ENCODE data around the gene ATRAID.
"Not testable (repeated sequence)": the region's sequence is repeated elsewhere in the genome, so short reads cannot be mapped to it uniquely, and the experiment has no call there.

ATRAID gene, protein sequence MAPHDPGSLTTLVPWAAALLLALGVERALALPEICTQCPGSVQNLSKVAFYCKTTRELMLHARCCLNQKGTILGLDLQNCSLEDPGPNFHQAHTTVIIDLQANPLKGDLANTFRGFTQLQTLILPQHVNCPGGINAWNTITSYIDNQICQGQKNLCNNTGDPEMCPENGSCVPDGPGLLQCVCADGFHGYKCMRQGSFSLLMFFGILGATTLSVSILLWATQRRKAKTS

DNA sequence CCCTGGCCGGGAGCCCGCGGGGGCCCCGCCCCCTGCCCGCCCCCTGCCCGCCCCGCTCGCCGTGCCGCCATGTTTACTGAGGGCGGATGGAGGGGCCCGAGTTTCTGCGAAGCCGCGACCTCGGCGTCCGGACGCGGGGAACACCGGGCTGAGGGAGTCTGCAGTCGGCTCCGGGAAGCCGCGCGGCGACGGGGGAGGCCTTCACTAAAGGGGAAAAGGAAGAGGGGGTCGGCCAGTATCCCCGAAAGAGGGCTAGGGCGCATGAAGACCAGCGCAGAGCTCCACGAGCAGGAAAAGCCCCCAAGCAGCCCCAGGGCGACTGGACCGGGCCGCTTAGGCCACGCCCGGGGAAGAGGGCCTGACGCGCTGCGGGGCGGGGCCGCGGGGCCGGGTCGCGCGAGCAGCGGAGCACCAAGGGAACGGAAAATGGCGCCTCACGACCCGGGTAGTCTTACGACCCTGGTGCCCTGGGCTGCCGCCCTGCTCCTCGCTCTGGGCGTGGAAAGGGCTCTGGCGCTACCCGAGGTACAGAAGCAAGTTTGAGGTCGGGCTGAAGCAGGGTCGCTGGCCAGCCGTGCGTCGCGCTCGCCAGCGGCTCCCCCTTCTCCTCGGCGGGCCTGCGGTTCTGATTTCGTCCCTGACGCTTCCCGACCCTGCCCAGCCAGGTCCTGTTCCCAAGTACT is at the start of gene ATRAID, which contains the start of gene SLC5A6:
ATRAID (plus strand) TSS at position 99 of the 683 bp plus-strand sequence; CDS start at position 427, 328 bp downstream.
SLC5A6 (minus strand) TSS at position 326 of the 683 bp plus-strand sequence. CDS start 4,618 bp downstream, outside the sequence.
- DNase-seq (ENCODE audit: low spot score): peak; percentile 97

DNA sequence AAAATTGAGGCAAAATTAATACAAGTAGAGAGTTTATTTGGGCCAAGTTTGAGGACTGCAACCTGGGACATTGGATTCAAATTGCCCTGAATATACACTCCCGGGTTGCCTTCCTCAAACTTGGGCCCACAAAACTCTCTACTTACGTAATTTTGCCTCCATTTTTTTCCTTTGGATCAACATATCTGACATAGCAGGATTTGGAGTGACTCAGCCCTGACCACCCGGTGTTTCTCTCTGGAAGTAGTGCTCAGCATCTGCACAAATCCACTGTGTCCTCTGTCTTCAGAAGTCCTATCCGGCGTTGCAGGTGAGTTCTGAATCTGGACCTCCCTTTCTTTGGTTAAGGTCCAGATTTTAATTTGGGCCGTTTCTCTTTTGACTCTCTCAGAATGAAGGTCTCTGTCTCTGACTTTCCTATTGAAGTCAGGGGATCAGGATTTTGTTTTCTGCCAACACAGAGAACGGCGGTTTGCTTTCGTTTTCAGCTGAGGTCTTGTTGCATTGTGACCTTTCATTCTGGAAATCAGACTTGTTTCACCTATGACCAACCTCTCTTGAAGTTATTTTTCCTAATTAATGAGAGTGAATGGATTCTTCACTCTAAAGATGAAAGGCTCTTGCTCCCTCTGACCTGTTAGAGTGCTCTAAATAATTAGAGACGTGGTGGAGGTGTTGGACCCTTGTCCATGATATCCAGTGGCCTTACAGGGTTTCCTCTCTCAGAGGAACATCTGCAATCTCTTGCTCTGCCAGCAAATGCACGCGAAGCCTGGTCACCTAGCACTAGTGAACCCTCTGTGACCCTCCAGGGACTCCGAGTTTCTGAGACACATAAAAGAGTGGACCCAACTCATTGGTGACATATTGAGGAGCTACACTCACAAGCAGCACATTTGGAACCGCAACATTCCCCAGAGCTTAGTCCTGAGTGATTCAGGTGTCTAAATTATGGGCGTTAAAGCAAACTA is 49.4 kb upstream of the ATRAID start:
- DNase-seq (ENCODE audit: low spot score): peak; percentile 47

DNA sequence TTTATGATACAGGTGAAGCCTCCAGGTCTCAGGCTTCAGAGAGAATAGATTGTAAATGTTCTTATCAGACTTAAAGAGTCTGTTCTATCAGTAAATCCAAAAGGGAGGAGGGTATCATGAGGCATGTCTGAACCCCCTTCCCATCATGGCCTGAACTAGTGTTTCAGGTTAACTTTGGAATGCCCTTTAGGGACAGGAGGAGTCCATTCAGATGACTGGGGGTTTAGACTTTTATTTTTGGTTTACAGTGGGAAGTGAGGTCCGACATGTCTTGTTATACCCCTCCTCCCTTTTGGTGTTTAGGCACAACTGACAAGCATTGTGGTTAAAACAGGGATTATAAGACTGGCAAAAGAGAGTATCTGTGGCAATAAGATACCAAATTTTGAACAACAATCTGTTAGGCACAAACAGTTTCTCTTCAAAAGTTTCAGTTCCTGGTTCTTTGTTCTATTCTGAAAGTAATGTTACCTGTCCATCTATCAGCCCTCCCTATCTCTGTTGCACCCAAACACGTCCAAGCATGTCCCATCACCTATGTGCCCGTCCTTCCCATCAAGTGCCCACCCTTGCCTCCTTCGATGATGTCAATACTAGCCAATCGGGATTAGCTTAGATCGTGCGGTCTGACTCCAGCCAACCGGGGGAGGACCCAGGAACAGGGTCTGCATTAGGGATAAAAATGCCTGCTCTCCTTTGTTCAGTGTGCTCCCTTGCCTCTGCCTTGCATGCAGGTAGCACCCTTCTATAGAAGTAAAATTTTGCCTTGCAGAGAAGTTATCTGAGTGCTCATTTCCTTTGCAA is 46.7 kb upstream of the ATRAID start:
- DNase-seq (ENCODE audit: low spot score): no peak

DNA sequence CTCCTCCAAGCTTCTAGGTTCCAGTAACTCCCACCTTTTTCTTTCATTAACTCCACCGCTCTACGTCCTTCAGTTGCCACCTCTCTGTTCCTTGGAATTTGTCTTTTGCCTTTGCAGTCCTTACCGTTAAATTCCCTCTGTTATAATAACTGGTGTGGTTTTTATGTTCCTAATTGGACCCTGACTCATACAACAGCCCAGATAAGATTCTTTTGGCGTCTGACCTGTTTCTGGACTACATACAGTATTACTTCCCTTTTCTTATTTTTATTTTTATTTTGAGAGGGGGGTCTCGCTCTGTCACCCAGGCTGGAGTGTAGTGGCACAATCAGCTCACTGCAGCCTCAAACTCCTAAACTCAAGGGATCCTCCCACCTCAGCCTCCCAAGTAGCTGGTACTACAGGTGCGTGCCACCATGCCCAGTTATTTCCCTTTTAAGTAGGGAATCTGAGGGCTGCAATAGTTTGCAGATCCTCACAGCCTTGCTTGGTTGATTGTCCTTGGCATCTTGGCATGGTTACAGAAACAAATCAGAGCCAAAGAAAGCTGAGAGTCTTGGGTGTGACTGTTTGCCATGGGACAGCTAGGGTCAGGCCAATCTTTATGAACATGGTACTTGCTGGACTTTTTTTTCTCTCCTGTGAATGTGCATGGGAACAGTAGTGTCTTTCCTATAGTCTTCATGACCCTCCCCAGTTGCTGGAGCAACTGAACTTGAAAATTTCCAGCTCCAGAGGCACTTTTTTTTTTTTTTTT is 41.1 kb upstream of the ATRAID start:
- DNase-seq (ENCODE audit: low spot score): no peak

DNA sequence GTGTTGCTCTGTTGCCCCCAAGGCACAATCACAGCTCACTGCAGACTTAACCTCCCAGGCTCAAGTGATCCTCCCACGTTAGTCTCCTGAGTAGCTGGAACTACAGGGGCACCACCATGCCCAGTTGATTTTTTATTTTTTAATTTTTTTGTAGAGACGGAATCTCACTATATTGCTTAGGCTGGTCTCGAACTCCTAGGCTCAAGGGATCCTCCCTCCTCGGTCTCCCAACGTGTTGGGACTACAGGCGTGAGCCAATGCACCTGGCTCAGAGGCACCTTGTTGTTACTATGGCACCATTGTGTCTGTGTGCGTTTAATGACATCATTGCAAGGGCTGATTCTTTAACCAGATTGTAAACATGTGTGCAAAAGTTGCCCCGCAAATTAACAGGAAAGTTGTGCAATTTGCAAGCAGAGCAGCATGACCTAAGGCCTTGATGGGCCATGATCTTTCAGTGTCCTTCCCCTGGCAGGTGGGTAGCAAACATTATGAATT is 40.4 kb upstream of the ATRAID start:
- no peak for DNase-seq (ENCODE audit: low spot score)

DNA sequence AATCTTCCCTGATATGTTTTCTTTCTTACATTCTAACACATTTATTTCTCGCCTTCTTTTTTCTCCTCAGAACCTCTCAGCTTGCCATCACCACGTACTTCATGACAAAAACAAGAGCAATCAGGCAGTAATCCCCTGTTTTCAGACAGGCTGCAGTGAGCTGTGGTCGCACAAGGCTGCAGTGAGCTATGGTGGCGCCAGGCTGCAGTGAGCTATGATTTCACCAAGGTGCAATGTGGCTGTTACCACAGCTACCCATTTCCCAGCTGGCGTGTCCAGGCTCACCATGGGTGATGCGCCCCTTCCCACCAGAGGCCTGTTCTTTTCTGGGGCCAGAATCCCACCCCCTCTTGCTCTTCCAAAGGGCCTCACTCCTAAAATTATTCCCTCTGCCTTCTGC is 37.2 kb upstream of the ATRAID start:
- DNase-seq (ENCODE audit: low spot score): no peak

DNA sequence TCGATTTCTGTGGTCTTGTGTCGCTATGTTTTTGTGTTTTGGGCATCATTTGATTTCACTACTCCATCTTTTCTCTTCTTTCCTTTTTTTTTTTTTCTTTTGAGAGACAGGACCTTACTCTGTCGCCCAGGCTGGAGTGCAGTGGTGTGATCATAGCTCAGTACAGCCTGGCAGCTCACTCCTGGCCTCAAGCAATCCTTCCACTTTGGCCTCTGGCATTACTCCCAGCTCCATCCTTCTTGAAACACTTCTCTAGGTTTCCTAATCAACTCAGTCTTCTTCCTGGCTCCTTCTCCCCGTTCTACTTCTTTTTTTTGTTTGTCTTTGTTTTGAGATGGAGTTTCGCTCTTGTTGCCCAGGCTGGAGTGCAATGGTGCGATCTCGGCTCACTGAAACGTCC is 36.5 kb upstream of the ATRAID start:
- no peak for DNase-seq (ENCODE audit: low spot score)

DNA sequence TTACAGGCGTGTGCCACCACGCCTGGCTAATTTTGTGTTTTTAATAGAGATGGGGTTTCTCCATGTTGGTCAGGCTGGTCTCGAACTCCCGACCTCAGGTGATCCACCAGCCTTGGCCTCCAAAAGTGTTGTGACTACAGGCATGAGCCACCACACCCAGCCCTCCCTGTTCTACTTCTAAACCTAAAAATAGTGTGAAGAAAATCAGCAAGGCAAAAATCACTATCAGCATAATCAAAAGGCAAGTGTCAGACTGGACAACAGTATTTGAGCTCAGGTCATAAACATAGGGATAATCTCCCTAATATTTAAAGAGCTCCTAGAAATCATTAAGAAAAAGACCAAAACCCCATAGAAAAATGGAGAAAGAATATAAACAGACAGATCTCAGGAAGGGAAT is 36.1 kb upstream of the ATRAID start:
- DNase-seq (ENCODE audit: low spot score): not testable (repeated sequence)

DNA sequence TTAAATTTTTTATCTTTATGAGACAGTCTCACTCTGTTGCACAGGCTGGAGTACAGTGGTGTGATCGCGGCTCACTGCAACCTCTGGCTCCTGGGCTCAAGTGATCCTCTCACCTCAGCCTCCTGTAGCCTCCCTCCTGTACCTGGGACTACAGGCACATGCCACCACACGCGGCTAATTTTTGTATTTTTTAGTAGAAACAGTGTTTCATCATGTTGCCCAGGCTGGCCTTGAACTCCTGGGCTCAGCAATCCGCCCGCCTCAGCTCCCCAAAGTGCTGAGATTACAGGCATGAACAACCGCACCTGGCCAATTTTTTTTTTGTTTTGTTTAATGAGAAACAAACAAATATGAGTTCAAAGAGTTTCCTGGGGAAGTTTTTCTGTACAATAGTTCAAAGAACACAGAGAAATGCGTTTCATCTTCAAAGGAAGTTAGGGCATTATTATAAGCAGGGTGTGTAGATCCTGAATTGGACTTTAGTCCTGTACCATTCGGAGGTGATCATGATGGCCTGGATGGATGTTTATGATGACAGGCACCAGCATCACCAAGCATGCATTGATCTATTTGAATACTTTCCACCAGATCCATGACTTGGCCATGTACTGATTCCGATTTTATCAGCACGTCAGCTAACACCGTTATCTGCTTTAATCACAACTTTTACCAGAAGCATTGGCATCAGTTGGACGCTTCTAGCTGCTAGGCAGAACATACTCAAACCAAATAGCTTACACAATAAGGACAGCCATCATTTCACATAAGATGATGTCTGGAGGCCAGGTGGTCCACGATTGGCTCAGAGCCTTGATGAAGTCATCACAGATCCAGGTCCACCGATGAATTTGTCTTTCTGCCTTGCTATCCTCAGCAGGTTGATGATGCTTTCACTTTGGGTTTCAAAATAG is 34.1 kb upstream of the ATRAID start:
- no peak for DNase-seq (ENCODE audit: low spot score)

DNA sequence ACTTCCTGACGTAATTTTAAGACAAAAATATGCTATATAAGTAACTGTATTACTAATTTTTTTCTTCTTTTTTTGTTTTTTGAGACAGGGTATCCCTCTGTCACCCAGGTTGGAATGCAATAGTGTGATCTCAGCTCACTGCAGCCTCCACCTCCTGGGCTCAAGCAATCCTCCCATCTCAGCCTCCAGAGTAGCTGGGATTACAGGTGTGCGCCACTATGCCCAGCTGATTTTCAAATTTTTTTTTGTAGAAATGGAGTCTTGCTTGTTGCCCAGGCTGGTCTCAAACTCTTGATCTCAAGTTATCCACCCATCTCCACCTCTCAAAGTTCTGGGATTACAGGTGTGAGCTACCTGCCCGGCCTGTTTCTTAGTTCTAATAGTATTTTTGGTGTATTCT is 33.4 kb upstream of the ATRAID start:
- no peak for DNase-seq (ENCODE audit: low spot score)

DNA sequence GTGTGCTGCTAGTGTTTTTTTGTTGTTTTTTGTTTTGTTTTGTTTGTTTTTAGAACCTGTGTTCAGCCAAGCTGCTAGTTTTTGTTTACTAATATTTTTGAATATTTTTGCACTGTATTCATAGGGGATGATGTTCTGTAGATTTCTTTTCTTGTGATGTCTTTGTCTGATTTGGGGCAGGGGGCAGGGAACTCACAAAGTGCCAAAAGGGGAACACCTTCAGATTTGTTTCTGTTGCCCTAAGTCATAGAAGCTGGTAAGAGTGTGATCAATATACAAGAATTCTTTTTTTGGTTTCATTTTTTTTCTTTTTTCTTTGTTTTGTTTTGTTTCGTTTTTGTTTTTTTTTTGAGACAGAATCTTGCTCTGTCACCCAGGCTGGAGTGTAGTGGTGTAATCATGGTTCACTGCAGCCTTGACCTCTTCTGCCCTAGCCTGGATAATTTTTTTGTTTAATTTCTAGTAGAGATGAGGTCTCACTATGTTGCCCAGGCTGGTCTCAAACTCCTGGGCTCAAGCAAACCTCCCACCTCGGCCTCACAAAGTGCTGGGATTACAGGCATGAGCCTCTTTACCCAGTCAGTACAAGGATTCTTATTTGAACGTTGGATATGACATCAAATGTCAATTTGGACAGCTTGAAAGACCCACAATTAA is 32.4 kb upstream of the ATRAID start:
- DNase-seq (ENCODE audit: low spot score): no peak

DNA sequence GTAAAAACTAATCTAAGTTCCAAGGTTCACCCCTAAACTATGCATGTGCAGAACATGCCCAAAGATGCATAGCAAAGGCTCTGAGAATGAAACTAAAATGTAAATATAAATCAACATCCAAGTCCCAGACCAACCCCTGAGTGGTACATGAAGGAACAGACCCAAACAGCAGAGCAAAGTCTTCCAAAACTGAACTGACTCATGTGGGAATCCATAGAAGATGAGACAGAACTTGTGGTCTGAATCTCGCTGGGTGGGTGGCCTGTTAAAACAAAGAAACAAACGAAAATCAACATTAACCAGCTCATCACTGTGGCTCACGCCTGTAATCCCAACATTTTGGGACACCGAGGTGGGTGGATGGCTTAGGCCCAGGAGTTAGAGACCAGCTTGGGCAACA is 29.5 kb upstream of the ATRAID start:
- DNase-seq (ENCODE audit: low spot score): no peak

DNA sequence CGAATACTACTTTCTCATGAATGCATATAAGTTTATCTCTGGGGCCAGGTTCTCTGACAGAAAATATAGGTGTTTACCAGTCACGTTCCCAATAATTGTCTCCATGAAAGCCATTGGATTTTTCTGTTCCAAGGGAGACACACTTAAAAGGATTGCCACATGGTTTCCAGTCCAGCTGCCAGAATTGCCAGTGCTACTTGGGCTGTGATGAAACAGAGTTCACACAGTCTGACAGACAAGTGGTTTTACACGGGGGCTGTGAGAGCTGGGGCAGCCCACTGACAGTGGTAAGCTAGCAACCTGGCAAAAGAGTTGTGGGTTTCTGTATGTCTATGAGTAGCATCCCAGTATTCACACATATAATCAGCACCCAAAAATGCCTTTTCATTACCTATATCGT is 27.7 kb upstream of the ATRAID start:
- DNase-seq (ENCODE audit: low spot score): no peak

DNA sequence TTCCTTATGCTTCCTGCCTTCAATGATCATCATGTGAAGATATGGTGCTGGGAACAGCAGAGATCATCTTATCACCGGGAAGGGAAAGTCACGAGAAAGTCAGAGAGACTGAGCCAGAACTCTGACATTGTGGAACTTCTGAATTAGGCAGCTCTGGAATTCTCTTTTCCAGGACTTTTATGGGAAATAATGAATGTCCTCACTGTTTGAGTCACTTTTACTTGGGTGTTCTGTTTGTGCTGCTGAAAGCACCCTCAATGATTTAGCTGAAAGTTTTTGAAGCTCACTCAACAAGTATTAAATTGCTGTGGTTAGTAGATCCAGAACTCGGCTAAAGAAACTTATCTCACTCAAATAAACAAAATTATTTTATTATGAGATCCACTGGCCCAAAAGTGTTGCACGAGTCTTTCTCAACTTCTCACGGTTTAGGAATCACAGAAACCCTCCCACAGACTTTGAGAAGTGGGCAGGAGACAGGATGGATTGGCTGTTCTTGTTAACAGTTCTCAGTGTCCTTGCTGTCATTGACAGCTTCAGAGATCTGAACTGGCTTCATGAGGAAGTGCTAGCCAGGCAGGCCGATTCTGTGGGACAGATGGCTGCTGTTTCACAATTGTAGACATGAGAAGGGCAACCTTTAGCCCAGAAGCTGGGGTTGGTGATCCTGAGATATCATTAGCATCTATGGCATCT is 26.4 kb upstream of the ATRAID start:
- no peak for DNase-seq (ENCODE audit: low spot score)

DNA sequence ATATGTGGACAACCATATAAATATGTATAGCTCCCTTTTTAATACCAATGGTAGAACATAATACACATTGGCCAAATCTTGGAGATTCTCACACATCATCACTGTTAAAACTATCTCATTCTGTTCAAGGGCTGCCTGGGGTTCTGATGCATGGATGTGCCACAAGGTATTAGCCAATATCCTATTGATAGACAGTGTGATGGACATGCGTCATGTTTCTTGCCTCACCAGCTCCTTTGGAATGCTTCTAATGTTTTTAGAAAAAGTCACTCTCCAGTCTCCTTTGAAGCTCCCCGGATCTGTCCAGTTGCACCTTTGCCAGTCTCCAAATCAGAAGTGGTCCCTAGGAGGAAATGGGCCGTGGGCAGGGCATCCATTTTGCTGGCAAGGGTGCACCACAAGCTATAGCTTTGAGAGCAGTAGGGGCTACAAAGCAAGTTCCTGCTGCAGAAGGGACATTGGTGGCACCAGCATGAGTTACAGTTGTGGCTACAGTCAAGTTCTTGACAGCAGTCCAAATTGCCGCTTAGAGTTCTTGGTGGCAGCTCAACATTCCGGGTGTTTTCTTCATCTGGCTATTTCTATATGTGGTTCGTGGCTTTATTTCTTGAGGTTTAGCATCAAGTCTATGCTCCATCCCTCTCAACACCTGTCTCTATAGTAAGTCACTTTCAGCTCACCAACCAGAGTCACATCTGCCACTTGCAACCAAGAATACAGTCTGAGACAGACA is 25.1 kb upstream of the ATRAID start:
- DNase-seq (ENCODE audit: low spot score): no peak

DNA sequence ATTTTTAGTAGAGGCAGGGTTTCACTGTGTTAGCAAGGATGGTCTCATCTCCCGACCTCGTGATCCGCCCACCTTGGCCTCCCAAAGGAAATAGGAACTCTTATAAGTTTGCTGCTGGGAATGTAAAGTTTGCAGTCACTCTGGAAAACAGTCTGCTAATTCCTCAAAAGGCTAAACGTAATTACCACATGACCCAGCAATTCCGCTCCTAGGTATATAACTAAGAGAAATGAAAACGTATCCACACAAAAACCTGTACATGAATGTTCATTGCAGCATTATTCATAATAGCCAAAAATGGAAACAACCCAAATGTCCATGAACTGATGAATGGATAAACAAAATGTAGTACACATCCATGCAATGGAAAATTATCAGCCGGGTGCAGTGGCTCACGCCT is 21.9 kb upstream of the ATRAID start:
- DNase-seq (ENCODE audit: low spot score): no peak

DNA sequence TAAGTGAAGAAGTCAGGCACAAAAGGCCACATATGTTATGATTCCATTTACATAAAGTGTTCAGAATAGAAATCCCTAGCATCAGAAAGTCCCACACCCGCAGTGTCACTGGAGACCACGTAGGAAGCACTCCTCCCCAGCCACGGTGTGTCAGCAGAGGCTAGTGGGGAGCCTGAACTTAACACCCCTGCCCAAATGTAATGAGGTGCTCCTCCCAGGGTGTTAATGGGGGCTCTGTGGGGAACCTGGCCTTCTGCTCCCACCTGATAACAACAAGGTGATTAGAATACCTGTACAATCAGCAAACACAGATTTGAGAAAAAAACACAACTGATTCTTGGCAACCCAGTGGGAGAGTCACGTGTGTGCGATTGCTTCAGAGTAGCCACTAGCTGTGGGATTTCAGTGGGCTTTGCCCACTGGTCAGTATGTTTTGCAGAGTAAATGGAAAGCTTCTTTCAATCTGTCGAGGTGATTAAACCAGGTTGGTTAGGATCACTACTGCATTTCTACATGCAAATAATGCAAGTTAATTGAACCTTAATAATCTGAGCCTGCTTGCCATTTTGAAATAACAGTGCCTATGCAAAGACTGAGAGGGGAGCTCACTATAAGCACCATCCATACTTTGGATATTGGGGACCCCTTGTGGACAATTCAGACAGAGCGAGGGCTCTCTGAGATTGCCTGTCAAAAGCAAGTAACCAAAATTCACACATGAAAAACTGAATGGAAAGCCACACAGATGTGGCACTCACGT is 20.6 kb upstream of the ATRAID start:
- DNase-seq (ENCODE audit: low spot score): peak; percentile 52
